ENCODE data around the gene ITIH2.

ITIH2 gene

DNA sequence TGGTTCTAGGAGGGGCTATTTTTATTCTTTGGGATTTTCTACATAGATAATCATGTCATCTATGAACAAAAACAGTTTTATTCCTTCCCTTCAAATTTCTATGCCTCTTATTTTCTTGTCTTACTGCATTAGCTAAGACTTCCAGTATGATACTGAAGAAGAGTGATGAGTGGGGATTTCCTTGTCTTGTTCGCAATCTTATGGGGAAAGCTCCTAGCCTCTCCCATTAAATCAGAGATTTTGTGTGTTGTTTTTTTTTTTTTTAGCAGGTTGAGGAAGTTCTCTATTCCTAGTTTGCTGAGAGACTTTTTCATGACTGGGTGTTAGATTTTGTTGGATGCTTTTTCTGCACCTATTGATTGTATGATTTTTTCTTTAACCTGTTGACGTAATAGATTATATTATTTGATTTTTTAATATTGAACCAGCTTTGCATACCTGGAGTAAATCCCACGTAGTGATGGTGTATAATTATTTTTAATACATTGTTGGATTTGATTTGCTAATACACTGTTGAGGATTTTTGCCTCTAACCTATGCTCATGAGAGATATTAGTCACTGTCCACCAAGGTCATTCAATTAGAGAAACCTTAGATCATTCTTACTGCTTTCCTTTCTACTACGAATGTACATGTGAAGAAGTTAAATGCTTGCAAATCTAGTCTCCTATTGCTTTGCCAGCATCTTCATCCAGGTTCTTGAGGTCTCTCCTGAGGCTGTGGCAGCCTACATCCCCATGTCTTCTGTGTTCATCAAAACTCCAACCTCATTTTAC, 91.3 kb downstream of the ITIH2 start:
- Histone ChIP-seq H3K9ac (ENCODE audit: low read length) (no peak overlapping the region), H3K36me3 (replicated peaks; ENCODE audit: insufficient read depth, low read length) (peaks cover 2% of the 10 kb centered on the region; the same call in 1 of the 2 replicates), H3K27me3 (replicated peaks; ENCODE audit: insufficient read depth, low read length) (no peaks in the 10 kb centered on the region), H3K4me1 (ENCODE audit: low read length) (peaks cover 5% of the 10 kb centered on the region; the same call in 1 of the 2 replicates), H3K4me2 (ENCODE audit: low read depth, low read length) (no peak overlapping the region), H2AFZ (ENCODE audit: low read length) (no peak overlapping the region), H4K20me1 (ENCODE audit: insufficient read depth, low read length) (peaks cover 40% of the 10 kb centered on the region), H3K9me3 (replicated peaks; ENCODE audit: insufficient read depth, low read length) (no peaks in the 10 kb centered on the region), H3K9me2 (replicated peaks; ENCODE audit: insufficient read depth, low read length) (no peaks in the 10 kb centered on the region), H3K79me2 (ENCODE audit: low read length) (peaks cover 78% of the 10 kb centered on the region), H3K4me3 (ENCODE audit: low read length) (no peak overlapping the region), H3F3A (ENCODE audit: insufficient read depth, low read length) (no peaks in the 10 kb centered on the region), H3K27ac (ENCODE audit: low read length) (no peak overlapping the region)
- no peak for DNase-seq
- no peak for TF ChIP-seq EZH2phosphoT487 (IDR thresholded peaks at IDR 0.05; ENCODE audit: low read length)
- no peak for TF ChIP-seq EZH2 (optimal IDR thresholded peaks at IDR 0.05; ENCODE audit: low read depth, low read length)
- TF ChIP-seq, protein P1, sequence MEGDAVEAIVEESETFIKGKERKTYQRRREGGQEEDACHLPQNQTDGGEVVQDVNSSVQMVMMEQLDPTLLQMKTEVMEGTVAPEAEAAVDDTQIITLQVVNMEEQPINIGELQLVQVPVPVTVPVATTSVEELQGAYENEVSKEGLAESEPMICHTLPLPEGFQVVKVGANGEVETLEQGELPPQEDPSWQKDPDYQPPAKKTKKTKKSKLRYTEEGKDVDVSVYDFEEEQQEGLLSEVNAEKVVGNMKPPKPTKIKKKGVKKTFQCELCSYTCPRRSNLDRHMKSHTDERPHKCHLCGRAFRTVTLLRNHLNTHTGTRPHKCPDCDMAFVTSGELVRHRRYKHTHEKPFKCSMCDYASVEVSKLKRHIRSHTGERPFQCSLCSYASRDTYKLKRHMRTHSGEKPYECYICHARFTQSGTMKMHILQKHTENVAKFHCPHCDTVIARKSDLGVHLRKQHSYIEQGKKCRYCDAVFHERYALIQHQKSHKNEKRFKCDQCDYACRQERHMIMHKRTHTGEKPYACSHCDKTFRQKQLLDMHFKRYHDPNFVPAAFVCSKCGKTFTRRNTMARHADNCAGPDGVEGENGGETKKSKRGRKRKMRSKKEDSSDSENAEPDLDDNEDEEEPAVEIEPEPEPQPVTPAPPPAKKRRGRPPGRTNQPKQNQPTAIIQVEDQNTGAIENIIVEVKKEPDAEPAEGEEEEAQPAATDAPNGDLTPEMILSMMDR (IDR thresholded peaks at IDR 0.05; ENCODE audit: low read length) = no peak

DNA sequence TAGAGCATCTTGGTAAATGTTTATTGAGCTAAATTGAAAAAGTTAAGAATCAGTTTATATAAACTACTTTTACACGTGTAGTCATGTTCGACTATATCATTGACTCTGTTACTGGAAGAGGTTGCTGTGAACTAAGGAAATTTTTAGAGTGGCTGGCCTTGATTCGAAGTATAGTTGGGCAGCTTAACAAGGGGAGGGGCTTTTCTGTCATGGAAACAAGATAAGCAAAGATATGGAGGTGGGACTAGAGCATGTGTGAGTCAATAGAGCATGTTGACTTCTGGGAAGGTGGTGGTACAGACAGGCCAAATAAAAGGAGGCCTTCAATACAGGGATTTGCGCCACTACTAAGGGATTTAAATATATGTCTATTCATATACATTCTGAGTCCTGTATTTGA, 92.5 kb downstream of the ITIH2 start:
- Histone ChIP-seq H3K9me2 (replicated peaks; ENCODE audit: insufficient read depth, low read length) (no peaks in the 10 kb centered on the region), H3K4me3 (ENCODE audit: low read length) (no peak overlapping the region), H3K27me3 (replicated peaks; ENCODE audit: insufficient read depth, low read length) (no peaks in the 10 kb centered on the region), H3K9ac (ENCODE audit: low read length) (no peak overlapping the region), H3K79me2 (ENCODE audit: low read length) (peaks cover 66% of the 10 kb centered on the region), H2AFZ (ENCODE audit: low read length) (no peak overlapping the region), H4K20me1 (ENCODE audit: insufficient read depth, low read length) (peaks cover 31% of the 10 kb centered on the region), H3K9me3 (replicated peaks; ENCODE audit: insufficient read depth, low read length) (no peaks in the 10 kb centered on the region), H3K27ac (ENCODE audit: low read length) (no peak overlapping the region), H3K4me2 (ENCODE audit: low read depth, low read length) (no peak overlapping the region), H3K4me1 (ENCODE audit: low read length) (no peaks in the 10 kb centered on the region), H3F3A (ENCODE audit: insufficient read depth, low read length) (no peaks in the 10 kb centered on the region), H3K36me3 (replicated peaks; ENCODE audit: insufficient read depth, low read length) (peaks cover 2% of the 10 kb centered on the region)
- DNase-seq = no peak
- TF ChIP-seq EZH2phosphoT487 (IDR thresholded peaks at IDR 0.05; ENCODE audit: low read length) = no peak

DNA sequence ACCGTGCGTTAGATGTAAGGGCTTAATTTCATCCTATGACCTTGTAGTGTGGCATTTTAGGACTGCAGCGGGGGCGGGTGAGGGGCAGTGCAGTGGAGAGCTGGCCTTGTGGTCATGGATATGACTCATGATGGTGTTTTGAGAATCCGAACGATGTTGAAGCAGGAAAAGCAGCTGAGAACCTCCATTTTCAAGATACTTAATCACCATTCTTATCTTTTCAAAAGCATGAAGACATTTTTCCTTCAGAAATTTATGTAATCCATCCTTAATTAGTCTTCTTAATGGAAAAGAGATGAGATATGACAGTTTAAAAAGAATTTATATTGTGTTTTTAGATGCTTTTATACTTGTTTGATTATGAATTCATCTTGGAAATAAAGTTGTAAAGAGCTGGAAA, 94.5 kb downstream of the ITIH2 start:
- H3K9ac ChIP-seq (ENCODE audit: low read length) = no peak overlapping the region
- TF ChIP-seq, protein P1 (IDR thresholded peaks at IDR 0.05; ENCODE audit: low read length) = no peak
- TF ChIP-seq EZH2phosphoT487 (IDR thresholded peaks at IDR 0.05; ENCODE audit: low read length) (no peak), EZH2 (optimal IDR thresholded peaks at IDR 0.05; ENCODE audit: low read depth, low read length) (no peak)
- no peaks in the 10 kb centered on the region for H3K9me3 ChIP-seq (replicated peaks; ENCODE audit: insufficient read depth, low read length)
- H3K36me3 ChIP-seq (replicated peaks; ENCODE audit: insufficient read depth, low read length) = peaks cover 22% of the 10 kb centered on the region
- H3F3A ChIP-seq (ENCODE audit: insufficient read depth, low read length) = no peaks in the 10 kb centered on the region
- no peaks in the 10 kb centered on the region for H3K27me3 ChIP-seq (replicated peaks; ENCODE audit: insufficient read depth, low read length)
- peaks cover 23% of the 10 kb centered on the region for H4K20me1 ChIP-seq (ENCODE audit: insufficient read depth, low read length)
- H2AFZ ChIP-seq (ENCODE audit: low read length) = no peak overlapping the region
- no peak overlapping the region for H3K4me3 ChIP-seq (ENCODE audit: low read length)
- no peaks in the 10 kb centered on the region for H3K9me2 ChIP-seq (replicated peaks; ENCODE audit: insufficient read depth, low read length)
- peaks cover 46% of the 10 kb centered on the region for H3K79me2 ChIP-seq (ENCODE audit: low read length)
- no peak overlapping the region for H3K4me2 ChIP-seq (ENCODE audit: low read depth, low read length)
- no peak overlapping the region for H3K27ac ChIP-seq (ENCODE audit: low read length)
- no peak for DNase-seq
- H3K4me1 ChIP-seq (ENCODE audit: low read length) = no peaks in the 10 kb centered on the region
